SK-N-SH treated with all-trans-retinoic acid at 6 μM for 48 hours (cell line): Measurements from ENCODE around the gene WDR83.

Source experiments
- ATAC-seq: fragments of 200-7000 bp; cut with Tn5 transposase; 3 replicates; pipeline ENCODE4 v1.9.1; 2020; ENCODE audit warnings: mild to moderate bottlenecking, moderate library complexity
- ARNTL ChIP-seq: fragments of 450-650 bp; formaldehyde crosslinking; IDR thresholded peaks from 2 replicates; pipeline ENCODE4 v1.5.0; 2020; ENCODE audit warnings: low read depth, mild to moderate bottlenecking, moderate library complexity, borderline replicate concordance
- ESRRG ChIP-seq: fragments of 250-450 bp; sonication (Bioruptor Pico); IDR thresholded peaks from 2 replicates; pipeline ENCODE4 v1.6.1; 2021; ENCODE audit warnings: mild to moderate bottlenecking
- GLIS3 ChIP-seq: fragments of 250-450 bp; sonication (Bioruptor Pico); IDR thresholded peaks from 2 replicates; pipeline ENCODE4 v1.5.0; 2020; ENCODE audit warnings: mild to moderate bottlenecking, moderate library complexity
- ISL1 ChIP-seq: fragments of 250-450 bp; sonication (Bioruptor Pico); IDR thresholded peaks from 2 replicates; pipeline ENCODE4 v2.1.2; 2022; ENCODE audit warnings: mild to moderate bottlenecking, moderate library complexity
- OSR1 ChIP-seq: fragments of 250-450 bp; sonication (Bioruptor Pico); IDR thresholded peaks from 2 replicates; pipeline ENCODE4 v1.8.0; 2022; ENCODE audit warnings: moderate library complexity, mild to moderate bottlenecking, inconsistent platforms
- PPARA ChIP-seq: fragments of 250-450 bp; sonication (Bioruptor Pico); IDR thresholded peaks from 2 replicates; pipeline ENCODE4 v1.5.0; 2020; ENCODE audit warnings: mild to moderate bottlenecking, borderline replicate concordance
- RARB ChIP-seq: fragments of 250-450 bp; sonication (Bioruptor Pico); IDR thresholded peaks from 2 replicates; pipeline ENCODE4 v1.8.0; 2021; ENCODE audit warnings: mild to moderate bottlenecking, moderate library complexity
- SNAI2 ChIP-seq: fragments of 250-450 bp; sonication (Bioruptor Pico); IDR thresholded peaks from 2 replicates; pipeline ENCODE4 v1.5.0; 2020; ENCODE audit warnings: mild to moderate bottlenecking, moderate library complexity
- TCF4 ChIP-seq: fragments of 250-450 bp; sonication (Bioruptor Pico); IDR thresholded peaks from 2 replicates; pipeline ENCODE4 v1.8.0; 2021; ENCODE audit warnings: mild to moderate bottlenecking, moderate library complexity, borderline replicate concordance
- TOX ChIP-seq: fragments of 250-450 bp; sonication (Bioruptor Pico); IDR thresholded peaks from 2 replicates; pipeline ENCODE4 v1.8.0; 2021; ENCODE audit warnings: mild to moderate bottlenecking, moderate library complexity, borderline replicate concordance
- ZC3H10 ChIP-seq: fragments of 250-450 bp; sonication (Bioruptor Pico); IDR thresholded peaks from 2 replicates; pipeline ENCODE4 v1.5.1; 2021; ENCODE audit warnings: mild to moderate bottlenecking, moderate library complexity
- ZFP3 ChIP-seq: fragments of 250-450 bp; sonication (Bioruptor Pico); IDR thresholded peaks from 2 replicates; pipeline ENCODE4 v1.5.0; 2020; ENCODE audit warnings: mild to moderate bottlenecking, moderate library complexity
- ZFP30 ChIP-seq: fragments of 450-650 bp; formaldehyde crosslinking; IDR thresholded peaks from 2 replicates; pipeline ENCODE4 v1.5.0; 2022; ENCODE audit warnings: mild to moderate bottlenecking, moderate library complexity
- ZNF565 ChIP-seq: fragments of 450-650 bp; formaldehyde crosslinking; conservative IDR thresholded peaks from 2 replicates; pipeline ENCODE4 v1.5.0; 2020; ENCODE audit warnings: low read depth, mild to moderate bottlenecking, moderate library complexity
- ZNF70 ChIP-seq: fragments of 450-650 bp; formaldehyde crosslinking; IDR thresholded peaks from 2 replicates; pipeline ENCODE4 v1.5.0; 2020; ENCODE audit warnings: mild to moderate bottlenecking, moderate library complexity
- ZNF8 ChIP-seq: fragments of 450-650 bp; formaldehyde crosslinking; IDR thresholded peaks from 2 replicates; pipeline ENCODE4 v1.5.0; 2020; ENCODE audit warnings: mild to moderate bottlenecking, moderate library complexity
- TF ChIP-seq, protein P1 (sequence below): fragments of 250-450 bp; sonication (Bioruptor Pico); IDR thresholded peaks from 2 replicates; pipeline ENCODE4 v1.8.0; 2021; ENCODE audit warnings: low read depth, mild to moderate bottlenecking, moderate library complexity, borderline replicate concordance
- TF ChIP-seq, protein P2 (sequence below): fragments of 250-450 bp; sonication (Bioruptor Pico); IDR thresholded peaks from 2 replicates; pipeline ENCODE4 v1.5.1; 2021; ENCODE audit warnings: mild to moderate bottlenecking, moderate library complexity
- TF ChIP-seq, protein P3 (sequence below): fragments of 250-450 bp; sonication (Bioruptor Pico); IDR thresholded peaks from 2 replicates; pipeline ENCODE4 v1.5.1; 2020; ENCODE audit warnings: low read depth, mild to moderate bottlenecking, moderate library complexity
- TF ChIP-seq, protein P4 (sequence below): fragments of 250-450 bp; sonication (Bioruptor Pico); IDR thresholded peaks from 2 replicates; pipeline ENCODE4 v1.8.0; 2020; ENCODE audit warnings: mild to moderate bottlenecking, moderate library complexity, borderline replicate concordance
- TF ChIP-seq, protein P5 (sequence below): fragments of 250-450 bp; sonication (Bioruptor Pico); IDR thresholded peaks from 2 replicates; pipeline ENCODE4 v1.5.0; 2020; ENCODE audit warnings: mild to moderate bottlenecking, moderate library complexity

WDR83 gene

DNA sequence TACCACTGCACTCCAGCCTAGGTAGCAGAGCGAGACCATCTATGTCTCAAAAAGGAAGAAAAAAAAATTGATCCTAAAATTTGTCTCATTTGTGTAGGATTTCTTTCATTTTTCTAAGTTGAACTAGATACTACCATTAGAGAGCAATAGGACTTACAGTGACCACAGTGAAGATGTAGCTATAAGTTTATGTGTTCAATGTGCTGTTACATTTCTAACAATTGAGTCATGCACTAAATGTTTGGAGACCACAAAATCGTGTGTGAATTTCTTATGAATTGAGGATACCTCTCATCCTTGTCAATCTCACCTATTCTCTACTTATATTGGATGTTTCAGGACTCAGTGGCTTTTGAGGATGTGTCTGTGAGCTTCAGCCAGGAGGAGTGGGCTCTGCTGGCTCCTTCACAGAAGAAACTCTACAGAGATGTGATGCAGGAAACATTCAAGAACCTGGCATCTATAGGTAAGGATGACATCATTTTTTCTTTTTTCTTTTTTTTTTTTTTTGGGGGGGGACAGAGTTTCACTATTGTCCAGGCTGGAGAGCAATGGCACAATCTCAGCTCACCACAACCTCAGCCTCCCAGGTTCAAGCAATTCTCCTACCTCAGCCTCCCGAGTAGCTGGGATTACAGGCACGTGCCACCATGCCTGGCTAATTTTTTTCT lies 43.1 kb upstream of the WDR83 start:
- no peak for TF ChIP-seq ZFP30 (CRISPR knock-in tag)
- TF ChIP-seq ZNF565 (CRISPR knock-in tag): no peak
- no peak for TF ChIP-seq ISL1
- TF ChIP-seq PPARA (CRISPR knock-in tag): no peak
- TF ChIP-seq ARNTL (CRISPR knock-in tag): no peak
- no peak for TF ChIP-seq SNAI2 (CRISPR knock-in tag)
- TF ChIP-seq ZNF8 (CRISPR knock-in tag): no peak
- no peak for TF ChIP-seq TCF4 (CRISPR knock-in tag)
- no peak for TF ChIP-seq ZC3H10
- TF ChIP-seq, protein P1, sequence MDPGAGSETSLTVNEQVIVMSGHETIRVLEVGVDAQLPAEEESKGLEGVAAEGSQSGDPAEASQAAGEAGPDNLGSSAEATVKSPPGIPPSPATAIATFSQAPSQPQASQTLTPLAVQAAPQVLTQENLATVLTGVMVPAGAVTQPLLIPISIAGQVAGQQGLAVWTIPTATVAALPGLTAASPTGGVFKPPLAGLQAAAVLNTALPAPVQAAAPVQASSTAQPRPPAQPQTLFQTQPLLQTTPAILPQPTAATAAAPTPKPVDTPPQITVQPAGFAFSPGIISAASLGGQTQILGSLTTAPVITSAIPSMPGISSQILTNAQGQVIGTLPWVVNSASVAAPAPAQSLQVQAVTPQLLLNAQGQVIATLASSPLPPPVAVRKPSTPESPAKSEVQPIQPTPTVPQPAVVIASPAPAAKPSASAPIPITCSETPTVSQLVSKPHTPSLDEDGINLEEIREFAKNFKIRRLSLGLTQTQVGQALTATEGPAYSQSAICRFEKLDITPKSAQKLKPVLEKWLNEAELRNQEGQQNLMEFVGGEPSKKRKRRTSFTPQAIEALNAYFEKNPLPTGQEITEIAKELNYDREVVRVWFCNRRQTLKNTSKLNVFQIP (CRISPR knock-in tag): no peak
- TF ChIP-seq, protein P2, sequence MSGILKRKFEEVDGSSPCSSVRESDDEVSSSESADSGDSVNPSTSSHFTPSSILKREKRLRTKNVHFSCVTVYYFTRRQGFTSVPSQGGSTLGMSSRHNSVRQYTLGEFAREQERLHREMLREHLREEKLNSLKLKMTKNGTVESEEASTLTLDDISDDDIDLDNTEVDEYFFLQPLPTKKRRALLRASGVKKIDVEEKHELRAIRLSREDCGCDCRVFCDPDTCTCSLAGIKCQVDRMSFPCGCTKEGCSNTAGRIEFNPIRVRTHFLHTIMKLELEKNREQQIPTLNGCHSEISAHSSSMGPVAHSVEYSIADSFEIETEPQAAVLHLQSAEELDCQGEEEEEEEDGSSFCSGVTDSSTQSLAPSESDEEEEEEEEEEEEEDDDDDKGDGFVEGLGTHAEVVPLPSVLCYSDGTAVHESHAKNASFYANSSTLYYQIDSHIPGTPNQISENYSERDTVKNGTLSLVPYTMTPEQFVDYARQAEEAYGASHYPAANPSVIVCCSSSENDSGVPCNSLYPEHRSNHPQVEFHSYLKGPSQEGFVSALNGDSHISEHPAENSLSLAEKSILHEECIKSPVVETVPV (CRISPR knock-in tag): no peak
- TF ChIP-seq, protein P3, sequence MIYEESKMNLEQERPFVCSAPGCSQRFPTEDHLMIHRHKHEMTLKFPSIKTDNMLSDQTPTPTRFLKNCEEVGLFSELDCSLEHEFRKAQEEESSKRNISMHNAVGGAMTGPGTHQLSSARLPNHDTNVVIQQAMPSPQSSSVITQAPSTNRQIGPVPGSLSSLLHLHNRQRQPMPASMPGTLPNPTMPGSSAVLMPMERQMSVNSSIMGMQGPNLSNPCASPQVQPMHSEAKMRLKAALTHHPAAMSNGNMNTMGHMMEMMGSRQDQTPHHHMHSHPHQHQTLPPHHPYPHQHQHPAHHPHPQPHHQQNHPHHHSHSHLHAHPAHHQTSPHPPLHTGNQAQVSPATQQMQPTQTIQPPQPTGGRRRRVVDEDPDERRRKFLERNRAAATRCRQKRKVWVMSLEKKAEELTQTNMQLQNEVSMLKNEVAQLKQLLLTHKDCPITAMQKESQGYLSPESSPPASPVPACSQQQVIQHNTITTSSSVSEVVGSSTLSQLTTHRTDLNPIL (CRISPR knock-in tag): no peak
- TF ChIP-seq ZNF70 (CRISPR knock-in tag): no peak
- no peak for TF ChIP-seq RARB (CRISPR knock-in tag)
- TF ChIP-seq OSR1 (CRISPR knock-in tag): no peak
- TF ChIP-seq, protein P4, sequence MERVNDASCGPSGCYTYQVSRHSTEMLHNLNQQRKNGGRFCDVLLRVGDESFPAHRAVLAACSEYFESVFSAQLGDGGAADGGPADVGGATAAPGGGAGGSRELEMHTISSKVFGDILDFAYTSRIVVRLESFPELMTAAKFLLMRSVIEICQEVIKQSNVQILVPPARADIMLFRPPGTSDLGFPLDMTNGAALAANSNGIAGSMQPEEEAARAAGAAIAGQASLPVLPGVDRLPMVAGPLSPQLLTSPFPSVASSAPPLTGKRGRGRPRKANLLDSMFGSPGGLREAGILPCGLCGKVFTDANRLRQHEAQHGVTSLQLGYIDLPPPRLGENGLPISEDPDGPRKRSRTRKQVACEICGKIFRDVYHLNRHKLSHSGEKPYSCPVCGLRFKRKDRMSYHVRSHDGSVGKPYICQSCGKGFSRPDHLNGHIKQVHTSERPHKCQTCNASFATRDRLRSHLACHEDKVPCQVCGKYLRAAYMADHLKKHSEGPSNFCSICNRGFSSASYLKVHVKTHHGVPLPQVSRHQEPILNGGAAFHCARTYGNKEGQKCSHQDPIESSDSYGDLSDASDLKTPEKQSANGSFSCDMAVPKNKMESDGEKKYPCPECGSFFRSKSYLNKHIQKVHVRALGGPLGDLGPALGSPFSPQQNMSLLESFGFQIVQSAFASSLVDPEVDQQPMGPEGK: no peak
- no peak for TF ChIP-seq TOX
- no peak for TF ChIP-seq ZFP3 (CRISPR knock-in tag)
- no peak for TF ChIP-seq ESRRG (CRISPR knock-in tag)
- no peak for ATAC-seq

- no peak for ATAC-seq
- no peak for TF ChIP-seq ZFP30 (CRISPR knock-in tag)
- no peak for TF ChIP-seq GLIS3 (CRISPR knock-in tag)
- TF ChIP-seq PPARA (CRISPR knock-in tag): no peak
- no peak for TF ChIP-seq ZC3H10
- TF ChIP-seq, protein P5, sequence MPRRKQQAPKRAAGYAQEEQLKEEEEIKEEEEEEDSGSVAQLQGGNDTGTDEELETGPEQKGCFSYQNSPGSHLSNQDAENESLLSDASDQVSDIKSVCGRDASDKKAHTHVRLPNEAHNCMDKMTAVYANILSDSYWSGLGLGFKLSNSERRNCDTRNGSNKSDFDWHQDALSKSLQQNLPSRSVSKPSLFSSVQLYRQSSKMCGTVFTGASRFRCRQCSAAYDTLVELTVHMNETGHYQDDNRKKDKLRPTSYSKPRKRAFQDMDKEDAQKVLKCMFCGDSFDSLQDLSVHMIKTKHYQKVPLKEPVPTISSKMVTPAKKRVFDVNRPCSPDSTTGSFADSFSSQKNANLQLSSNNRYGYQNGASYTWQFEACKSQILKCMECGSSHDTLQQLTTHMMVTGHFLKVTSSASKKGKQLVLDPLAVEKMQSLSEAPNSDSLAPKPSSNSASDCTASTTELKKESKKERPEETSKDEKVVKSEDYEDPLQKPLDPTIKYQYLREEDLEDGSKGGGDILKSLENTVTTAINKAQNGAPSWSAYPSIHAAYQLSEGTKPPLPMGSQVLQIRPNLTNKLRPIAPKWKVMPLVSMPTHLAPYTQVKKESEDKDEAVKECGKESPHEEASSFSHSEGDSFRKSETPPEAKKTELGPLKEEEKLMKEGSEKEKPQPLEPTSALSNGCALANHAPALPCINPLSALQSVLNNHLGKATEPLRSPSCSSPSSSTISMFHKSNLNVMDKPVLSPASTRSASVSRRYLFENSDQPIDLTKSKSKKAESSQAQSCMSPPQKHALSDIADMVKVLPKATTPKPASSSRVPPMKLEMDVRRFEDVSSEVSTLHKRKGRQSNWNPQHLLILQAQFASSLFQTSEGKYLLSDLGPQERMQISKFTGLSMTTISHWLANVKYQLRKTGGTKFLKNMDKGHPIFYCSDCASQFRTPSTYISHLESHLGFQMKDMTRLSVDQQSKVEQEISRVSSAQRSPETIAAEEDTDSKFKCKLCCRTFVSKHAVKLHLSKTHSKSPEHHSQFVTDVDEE (CRISPR knock-in tag): no peak
- TF ChIP-seq ZNF8 (CRISPR knock-in tag): no peak
- no peak for TF ChIP-seq ZNF70 (CRISPR knock-in tag)
- TF ChIP-seq, protein P1 (CRISPR knock-in tag): no peak
- TF ChIP-seq SNAI2 (CRISPR knock-in tag): no peak
- no peak for TF ChIP-seq ISL1
These were observed 39.6 kb upstream of the WDR83 start for GRCh38 chr19:12626958-12627357.
